Testis (tissue), 2 donors: ENCODE measurements around the gene GMPPB.
"Not testable (repeated sequence)": the region's sequence is repeated elsewhere in the genome, so short reads cannot be mapped to it uniquely, and the experiment has no call there.

ENCODE experiments used
- POLR2A ChIP-seq: fragments of 450-650 bp; IDR thresholded peaks from one replicate; pipeline ENCODE4 v1.6.1; 2017; ENCODE audit warnings: antibody characterized with exemption, mild to moderate bottlenecking, moderate library complexity
- TF ChIP-seq, protein P1 (sequence below), 3 experiments: fragments of 450-650 bp in 2 of 3; fragments of 200-600 bp in 1 of 3; sonication (generic) in 1 of 3; IDR thresholded peaks; one replicate each; pipeline ENCODE4 v1.5.1; 2016 to 2019; ENCODE audit warnings: antibody characterized with exemption in 3 of 3, mild to moderate bottlenecking in 2 of 3, moderate library complexity in 1 of 3

- TF ChIP-seq POLR2A: not testable (repeated sequence)
- TF ChIP-seq, protein P1, sequence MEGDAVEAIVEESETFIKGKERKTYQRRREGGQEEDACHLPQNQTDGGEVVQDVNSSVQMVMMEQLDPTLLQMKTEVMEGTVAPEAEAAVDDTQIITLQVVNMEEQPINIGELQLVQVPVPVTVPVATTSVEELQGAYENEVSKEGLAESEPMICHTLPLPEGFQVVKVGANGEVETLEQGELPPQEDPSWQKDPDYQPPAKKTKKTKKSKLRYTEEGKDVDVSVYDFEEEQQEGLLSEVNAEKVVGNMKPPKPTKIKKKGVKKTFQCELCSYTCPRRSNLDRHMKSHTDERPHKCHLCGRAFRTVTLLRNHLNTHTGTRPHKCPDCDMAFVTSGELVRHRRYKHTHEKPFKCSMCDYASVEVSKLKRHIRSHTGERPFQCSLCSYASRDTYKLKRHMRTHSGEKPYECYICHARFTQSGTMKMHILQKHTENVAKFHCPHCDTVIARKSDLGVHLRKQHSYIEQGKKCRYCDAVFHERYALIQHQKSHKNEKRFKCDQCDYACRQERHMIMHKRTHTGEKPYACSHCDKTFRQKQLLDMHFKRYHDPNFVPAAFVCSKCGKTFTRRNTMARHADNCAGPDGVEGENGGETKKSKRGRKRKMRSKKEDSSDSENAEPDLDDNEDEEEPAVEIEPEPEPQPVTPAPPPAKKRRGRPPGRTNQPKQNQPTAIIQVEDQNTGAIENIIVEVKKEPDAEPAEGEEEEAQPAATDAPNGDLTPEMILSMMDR (IDR thresholded peaks at IDR 0.05): not testable (repeated sequence)
These were observed 36.3 kb downstream of the GMPPB start for GRCh38 chr3:49687424-49687795.
